HG03039 (cell line): ENCODE data around the gene HGF.

ENCODE experiments used
- ATAC-seq: cut with Tn5 transposase; IDR thresholded peaks from one replicate; pipeline ENCODE4 v1.9.1; 2021; ENCODE audit warnings: mild to moderate bottlenecking, moderate library complexity; ENCODE audit not compliant: unreplicated experiment

HGF gene

DNA sequence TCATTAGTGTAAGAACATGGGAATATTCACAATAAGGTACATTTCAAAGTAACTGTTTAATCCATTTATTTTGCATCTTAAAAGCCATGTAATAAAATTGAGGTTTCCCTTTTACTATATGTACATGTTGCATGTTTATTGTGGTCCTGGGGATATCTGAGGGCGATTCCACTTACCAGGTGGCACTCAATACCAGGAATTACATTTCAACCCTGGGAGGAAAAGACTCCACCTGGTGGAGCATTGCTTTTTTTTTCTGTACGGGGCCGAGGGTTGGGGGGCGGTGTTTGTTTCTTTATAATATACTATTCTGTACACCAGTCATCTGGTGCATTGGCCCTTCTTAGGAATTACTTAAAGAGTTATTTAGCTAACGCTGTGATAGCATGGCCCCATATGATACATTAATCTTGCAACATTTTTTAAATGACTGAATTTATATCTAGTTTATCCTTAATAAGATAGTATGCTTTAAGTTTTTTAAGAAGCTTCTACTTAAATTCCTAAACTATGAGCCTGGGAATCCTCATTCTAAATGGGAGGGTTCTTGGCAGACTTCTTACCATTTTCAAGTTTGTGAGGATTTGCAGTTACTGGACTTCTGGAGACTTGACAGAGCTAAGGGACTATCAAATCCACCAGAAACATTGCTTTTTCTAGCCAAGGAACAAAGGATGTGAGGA lies 7.2 kb upstream of the HGF start:
- ATAC-seq, result no peak

- no peak for ATAC-seq
Measured at GRCh38 chr7:81776161-81776560, 6.3 kb upstream of the HGF start.

DNA sequence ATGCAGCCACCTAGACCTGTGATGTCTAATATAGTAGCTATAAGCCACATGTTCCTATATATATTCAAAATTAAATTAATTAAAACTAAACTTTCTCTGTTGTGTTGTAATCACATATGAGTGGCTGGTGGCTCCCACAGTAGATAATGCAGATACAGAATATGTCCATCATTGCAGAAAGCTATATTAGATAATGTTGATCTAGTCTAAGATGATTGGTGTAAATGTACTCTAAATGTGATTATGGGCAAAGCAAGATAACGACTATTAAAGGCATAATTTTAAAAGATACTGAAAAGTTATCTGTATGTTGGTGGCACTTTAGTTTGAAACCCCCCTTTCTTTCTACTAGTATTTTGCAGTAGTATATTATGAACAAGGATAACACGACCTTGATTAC lies 5.7 kb upstream of the HGF start:
- no peak for ATAC-seq

DNA sequence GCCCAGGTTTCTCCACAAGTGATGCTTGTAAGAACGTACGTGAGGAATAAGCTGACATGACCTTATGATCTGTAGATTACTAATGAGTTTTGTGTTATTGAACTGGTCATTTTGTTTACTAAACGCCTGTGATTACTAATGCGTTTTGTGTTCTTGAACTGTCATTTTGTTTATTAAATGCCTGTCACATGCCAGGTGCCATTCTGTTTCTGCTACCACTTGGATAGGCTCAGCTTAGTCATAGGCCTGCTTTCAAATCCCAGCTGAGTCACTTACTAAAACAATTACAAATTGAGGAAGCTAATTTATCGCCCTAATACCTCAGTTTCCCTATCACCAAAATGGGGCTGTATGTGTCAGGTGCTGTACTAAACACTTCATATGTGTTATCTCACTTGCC lies 4.7 kb upstream of the HGF start:
- no peak for ATAC-seq

DNA sequence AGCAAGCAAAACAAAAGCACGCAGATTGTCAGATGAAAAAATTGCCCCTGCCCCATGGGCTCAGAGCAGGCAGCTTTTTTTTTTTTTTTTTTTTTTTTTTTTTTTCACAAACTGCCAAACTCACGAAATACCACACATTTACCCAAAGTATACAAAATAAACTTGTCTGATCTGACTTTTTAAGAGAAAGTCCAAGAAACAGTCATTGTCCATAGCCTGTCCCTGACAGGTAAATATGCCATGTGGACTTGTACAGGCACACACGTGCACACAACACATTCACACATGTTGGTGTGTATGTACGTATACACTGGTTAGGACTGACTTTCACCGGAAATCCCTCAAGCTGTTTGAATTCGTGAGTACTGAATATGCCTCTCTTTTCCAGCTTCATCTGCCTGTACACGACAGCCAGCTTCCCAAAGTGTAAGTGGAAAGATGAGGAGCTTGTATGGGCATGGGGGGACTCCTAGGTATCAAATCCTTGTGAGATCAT lies 929 bp upstream of the HGF start:
- no peak for ATAC-seq

- ATAC-seq, result no peak
Measured at GRCh38 chr7:81768951-81769778, 682 bp downstream of the HGF start.

DNA sequence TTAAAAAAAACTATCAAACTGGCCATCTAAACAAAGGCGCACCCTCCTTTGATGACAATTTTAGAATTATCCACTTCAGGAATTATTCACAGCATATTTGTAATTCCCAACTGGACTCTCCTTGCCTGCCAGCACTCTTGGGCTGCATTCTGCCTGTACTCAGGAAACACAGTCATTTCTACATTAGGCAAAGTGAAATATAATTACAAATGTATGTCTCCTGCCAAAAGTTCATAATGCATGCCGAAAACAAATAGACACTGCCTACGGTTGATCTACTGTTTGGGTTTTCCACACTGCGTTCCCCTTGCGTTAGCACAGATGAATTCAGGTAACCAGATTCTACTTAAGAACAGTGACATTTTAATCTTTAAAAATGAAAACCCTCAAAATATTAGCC lies 1.9 kb downstream of the HGF start:
- no peak for ATAC-seq

- no peak for ATAC-seq
Measured at GRCh38 chr7:81761821-81762220, 8.0 kb downstream of the HGF start.

GRCh38 chr7:81761031-81761430 lies 8.8 kb downstream of the HGF start:
- ATAC-seq, result no peak

DNA sequence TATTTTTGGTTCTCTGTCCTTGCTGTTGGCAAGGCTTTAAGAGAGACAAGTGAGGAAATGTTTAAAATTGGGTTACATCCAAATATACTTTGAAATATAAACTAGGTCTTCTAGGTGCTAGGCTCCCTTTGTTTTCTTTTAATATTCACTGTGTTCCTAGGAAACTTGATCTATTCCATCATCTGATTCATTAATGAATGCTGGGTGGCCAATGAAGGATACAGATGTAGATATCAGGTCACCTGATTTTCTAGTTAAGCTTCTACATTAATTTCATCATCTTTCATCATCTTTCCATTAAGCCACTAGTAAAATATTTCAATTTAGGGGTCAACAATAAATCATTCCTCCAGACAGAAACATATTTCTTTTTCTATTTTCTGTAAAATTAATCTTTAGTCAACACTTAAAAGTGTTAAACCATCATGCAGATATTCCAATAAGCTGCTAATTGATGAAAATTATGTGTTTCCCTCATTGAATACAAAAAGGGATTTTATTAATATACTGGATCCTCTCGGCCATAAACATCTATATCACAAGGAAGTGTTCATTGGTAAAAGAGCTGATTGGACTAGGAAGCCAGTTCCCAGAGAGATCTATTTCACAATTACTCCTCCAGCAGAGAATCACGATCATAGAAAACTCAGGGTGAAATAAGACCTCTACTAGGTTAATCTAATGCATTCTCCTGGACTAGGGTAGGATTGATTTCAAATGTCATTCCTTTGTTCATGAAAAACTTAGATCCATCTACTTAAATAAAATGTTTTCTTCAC lies 14.7 kb downstream of the HGF start:
- no peak for ATAC-seq

DNA sequence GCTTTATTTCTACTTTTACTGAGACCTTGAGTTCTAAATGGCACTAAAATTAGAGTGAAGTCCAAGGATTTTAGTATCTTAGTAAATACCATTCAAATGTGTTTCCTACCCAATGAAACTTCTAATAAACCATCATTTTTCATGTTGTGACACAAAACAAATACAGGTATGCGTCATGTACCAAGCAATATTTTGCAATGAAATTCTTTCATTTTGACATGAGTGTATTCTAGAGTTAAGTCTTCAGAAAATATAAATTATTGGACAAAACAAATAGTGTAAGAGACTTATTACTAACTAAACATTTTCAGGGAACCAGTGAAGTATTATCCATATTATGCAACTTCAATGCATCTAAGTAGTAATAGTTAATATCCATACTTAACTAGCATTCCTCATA lies 16.5 kb downstream of the HGF start:
- no peak for ATAC-seq

DNA sequence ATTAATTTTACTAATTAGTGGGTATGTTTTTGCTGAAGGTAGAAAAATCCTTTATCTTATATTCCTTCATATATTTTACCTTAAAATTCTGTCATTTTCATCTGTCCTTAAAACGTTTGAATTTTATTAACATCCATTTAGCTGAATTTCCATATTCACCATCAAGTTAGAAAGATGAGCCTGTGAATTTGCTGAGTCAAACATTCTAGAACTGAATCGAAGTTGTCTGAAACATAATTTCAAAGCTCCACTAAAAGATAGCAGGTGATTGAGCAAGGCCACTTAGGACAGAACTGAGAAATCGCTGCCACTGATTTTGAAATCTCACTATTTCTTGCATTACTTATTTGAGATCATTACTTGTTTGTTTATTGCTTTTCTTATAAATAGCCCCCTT lies 17.5 kb downstream of the HGF start:
- no peak for ATAC-seq

DNA sequence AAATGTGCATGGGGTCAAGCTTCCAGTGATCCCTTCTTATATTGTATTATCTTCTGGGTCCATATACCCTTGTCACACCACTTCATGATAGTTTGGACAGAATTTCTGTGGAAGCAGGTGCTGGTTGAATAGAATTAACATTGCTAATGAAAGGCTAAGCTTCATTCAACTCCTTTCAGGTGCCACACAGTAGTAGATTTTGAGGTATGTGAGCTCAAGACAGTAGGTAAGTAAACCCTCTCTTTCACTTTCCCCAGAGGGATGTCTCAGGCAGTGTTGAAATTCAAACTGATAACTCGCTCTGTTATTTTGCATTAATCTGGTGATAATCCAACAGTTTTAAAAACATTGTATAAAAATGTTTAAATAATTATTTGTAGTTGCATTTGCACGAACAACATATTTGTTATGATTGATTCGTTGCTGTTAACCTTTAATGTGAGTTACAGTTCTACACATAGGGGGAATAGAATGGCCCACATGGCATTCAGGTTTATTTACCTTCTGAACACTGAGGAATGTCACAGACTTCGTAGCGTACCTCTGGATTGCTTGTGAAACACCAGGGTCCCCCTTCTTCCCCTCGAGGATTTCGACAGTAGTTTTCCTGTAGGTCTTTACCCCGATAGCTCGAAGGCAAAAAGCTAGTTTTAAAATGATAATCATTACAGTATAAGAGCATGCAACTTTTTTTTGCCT lies 18.1 kb downstream of the HGF start:
- ATAC-seq, result no peak

DNA sequence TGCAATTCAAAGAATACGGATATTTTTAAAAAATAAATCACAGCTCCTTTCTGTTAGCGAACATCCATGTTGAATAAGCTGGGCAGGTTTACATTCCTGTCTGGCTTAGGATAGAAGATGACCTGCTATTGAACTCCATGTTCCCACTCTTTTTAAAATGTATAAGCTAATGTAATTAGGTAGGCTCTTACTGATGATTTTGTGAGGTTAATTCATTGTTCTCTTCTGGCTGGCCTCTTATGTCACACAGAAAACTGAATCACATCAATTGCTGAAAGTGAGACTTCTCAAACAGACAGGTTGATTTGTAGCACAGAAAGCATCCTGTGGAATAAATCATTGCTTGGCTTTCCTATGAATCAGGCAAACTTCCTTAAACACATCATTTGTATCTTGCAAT lies 24.2 kb downstream of the HGF start:
- ATAC-seq, result no peak

GRCh38 chr7:81744389-81744788 lies 25.5 kb downstream of the HGF start:
- ATAC-seq, result no peak

DNA sequence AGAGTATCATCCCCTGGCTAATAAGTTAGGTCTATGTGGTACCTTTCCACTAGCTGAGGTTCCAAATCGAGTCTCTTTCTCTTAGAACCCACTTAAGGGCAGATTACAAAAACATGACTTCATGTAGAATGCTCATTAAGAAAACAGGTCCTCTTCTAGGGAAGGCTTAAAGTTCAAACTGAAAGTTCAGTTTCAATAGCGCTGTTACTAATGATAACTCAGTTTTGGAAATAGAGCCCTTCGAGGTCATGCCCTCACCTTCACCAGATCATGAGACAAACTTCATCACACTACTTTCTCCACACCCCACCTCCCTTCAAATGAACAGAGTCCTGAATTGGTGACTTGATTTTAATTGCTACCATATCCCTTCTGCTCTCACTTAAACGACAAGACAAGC lies 26.2 kb downstream of the HGF start:
- ATAC-seq, result no peak

GRCh38 chr7:81743201-81743600 lies 26.6 kb downstream of the HGF start:
- no peak for ATAC-seq

DNA sequence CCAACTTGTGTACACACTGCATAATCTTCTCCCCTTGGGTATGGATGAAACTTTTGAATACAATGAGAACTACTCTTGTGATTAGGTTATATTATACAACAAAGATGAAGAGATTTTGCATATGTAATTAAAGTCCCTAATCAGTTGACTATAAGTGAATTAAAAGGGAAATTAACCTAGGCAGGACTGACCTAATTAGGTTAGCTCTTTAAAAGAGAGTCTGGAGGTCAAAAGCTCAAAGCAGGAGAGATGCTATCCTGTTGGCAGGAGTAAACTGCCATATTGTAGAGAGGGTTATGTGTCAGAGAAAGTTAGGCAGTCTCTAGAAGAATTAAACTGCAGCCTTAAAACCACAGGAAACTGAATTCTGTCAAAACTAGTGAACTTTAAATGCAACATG lies 29.4 kb downstream of the HGF start:
- no peak for ATAC-seq

- ATAC-seq, result no peak
Measured at GRCh38 chr7:81736091-81736490, 33.8 kb downstream of the HGF start.

DNA sequence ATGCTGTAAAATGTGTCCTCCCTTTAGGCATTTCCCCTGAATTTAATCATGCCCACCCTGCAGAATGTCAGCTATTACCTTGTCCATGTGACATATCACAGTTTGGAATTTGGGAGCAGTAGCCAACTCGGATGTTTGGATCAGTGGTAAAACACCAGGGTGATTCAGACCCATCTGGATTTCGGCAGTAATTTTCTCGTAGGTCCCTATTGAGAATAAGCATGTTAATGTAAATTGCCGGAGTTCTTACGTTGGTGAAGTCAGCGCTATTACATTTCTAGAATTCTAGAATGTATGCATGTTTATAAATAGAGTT lies 44.1 kb downstream of the HGF start:
- no peak for ATAC-seq
